HEK293 (cell line): ENCODE measurements around the gene GP1BB.

Source experiments
- CTCF ChIA-PET: fragments of 350-600 bp; formaldehyde crosslinking; extraction: SDS; loops from one replicate; lab custom pipeline; 2021; ENCODE audit warnings: antibody characterized with exemption; lab: Yijun Ruan, JAX
- POLR2A ChIA-PET: fragments of 300-600 bp; formaldehyde crosslinking; extraction: SDS; loops from one replicate; lab custom pipeline; 2020; ENCODE audit warnings: antibody characterized with exemption, inconsistent platforms; lab: Yijun Ruan, JAX
- H3K27ac ChIP-seq: fragments of 200-500 bp; sonication (Bioruptor generic); 2 replicates; pipeline ENCODE4 v1.5.1; 2014; ENCODE audit warnings: low read depth, low read length, control low read depth, inconsistent platforms; ENCODE audit errors: extremely low read depth
- H3K36me3 ChIP-seq, 2 experiments: fragments of 200-500 bp in 1 of 2; sonication (Bioruptor generic) in 1 of 2; 1 replicate in 1 of 2; 2 replicates in 1 of 2; pipeline ENCODE4 v1.5.1; 2014 to 2017; ENCODE audit warnings: inconsistent platforms in 2 of 2, low read length in 2 of 2; ENCODE audit not compliant: control insufficient read depth in 2 of 2, insufficient read depth in 1 of 2
- H3K4me1 ChIP-seq: fragments of 200-500 bp; sonication (Bioruptor generic); 2 replicates; pipeline ENCODE4 v1.5.1; 2014; ENCODE audit warnings: mild to moderate bottlenecking, low read length, inconsistent platforms; ENCODE audit not compliant: control insufficient read depth, insufficient read depth
- H3K4me3 ChIP-seq: 2 replicates; pipeline ENCODE4 v1.5.1; 2011; ENCODE audit warnings: low read depth, mild to moderate bottlenecking, control low read depth, low read length, moderate library complexity
- H3K9me3 ChIP-seq: fragments of 200-500 bp; sonication (Bioruptor generic); 2 replicates; pipeline ENCODE4 v1.5.1; 2014; ENCODE audit warnings: low read depth, low read length, inconsistent platforms; ENCODE audit not compliant: control insufficient read depth, insufficient read depth
- BCL6B ChIP-seq: fragments of 450-650 bp; formaldehyde crosslinking; IDR thresholded peaks from 2 replicates; pipeline ENCODE4 v1.5.1; 2017; ENCODE audit warnings: missing biosample characterization, missing genetic modification characterization
- GLI4 ChIP-seq: fragments of 450-650 bp; formaldehyde crosslinking; IDR thresholded peaks from 2 replicates; pipeline ENCODE4 v1.5.1; 2016; ENCODE audit warnings: missing biosample characterization, missing genetic modification characterization
- OVOL3 ChIP-seq: fragments of 450-650 bp; formaldehyde crosslinking; IDR thresholded peaks from 2 replicates; pipeline ENCODE4 v1.5.1; 2016; ENCODE audit warnings: missing biosample characterization, missing genetic modification characterization
- YY1 ChIP-seq: fragments of 450-650 bp; formaldehyde crosslinking; IDR thresholded peaks from 2 replicates; pipeline ENCODE4 v1.5.1; 2018; ENCODE audit warnings: missing biosample characterization, missing genetic modification characterization
- ZBTB6 ChIP-seq: fragments of 450-650 bp; formaldehyde crosslinking; IDR thresholded peaks from 2 replicates; pipeline ENCODE4 v1.5.1; 2017; ENCODE audit warnings: missing biosample characterization, missing genetic modification characterization
- ZNF146 ChIP-seq: fragments of 450-650 bp; formaldehyde crosslinking; IDR thresholded peaks from 2 replicates; pipeline ENCODE4 v1.5.1; 2016; ENCODE audit warnings: missing biosample characterization, missing genetic modification characterization
- ZNF16 ChIP-seq: fragments of 450-650 bp; formaldehyde crosslinking; IDR thresholded peaks from 2 replicates; pipeline ENCODE4 v1.5.1; 2016; ENCODE audit warnings: low read depth, missing biosample characterization, missing genetic modification characterization
- ZNF324 ChIP-seq: fragments of 450-650 bp; formaldehyde crosslinking; IDR thresholded peaks from 2 replicates; pipeline ENCODE4 v1.5.1; 2016; ENCODE audit warnings: missing biosample characterization, missing genetic modification characterization
- ZNF37A ChIP-seq: fragments of 450-650 bp; IDR thresholded peaks from 2 replicates; pipeline ENCODE4 v1.5.1; 2018; ENCODE audit warnings: missing biosample characterization, missing genetic modification characterization
- ZNF510 ChIP-seq: fragments of 450-650 bp; formaldehyde crosslinking; IDR thresholded peaks from 2 replicates; pipeline ENCODE4 v1.5.1; 2018; ENCODE audit warnings: mild to moderate bottlenecking, missing genetic modification characterization, missing biosample characterization; ENCODE audit not compliant: insufficient replicate concordance
- ZNF514 ChIP-seq: fragments of 450-650 bp; formaldehyde crosslinking; IDR thresholded peaks from 2 replicates; pipeline ENCODE4 v1.5.1; 2016; ENCODE audit warnings: missing biosample characterization, missing genetic modification characterization
- ZNF621 ChIP-seq: fragments of 450-650 bp; formaldehyde crosslinking; IDR thresholded peaks from 2 replicates; pipeline ENCODE4 v1.5.1; 2017; ENCODE audit warnings: missing biosample characterization, missing genetic modification characterization
- ZNF623 ChIP-seq: fragments of 450-650 bp; formaldehyde crosslinking; IDR thresholded peaks from 2 replicates; pipeline ENCODE4 v1.5.1; 2016; ENCODE audit warnings: missing biosample characterization, missing genetic modification characterization
- ZNF704 ChIP-seq: fragments of 450-650 bp; formaldehyde crosslinking; IDR thresholded peaks from 2 replicates; pipeline ENCODE4 v1.5.1; 2016; ENCODE audit warnings: missing biosample characterization, missing genetic modification characterization
- TF ChIP-seq, protein P1 (sequence below): fragments of 450-650 bp; formaldehyde crosslinking; IDR thresholded peaks from 2 replicates; pipeline ENCODE4 v1.5.0; 2017; ENCODE audit warnings: missing biosample characterization, missing genetic modification characterization, borderline replicate concordance
- TF ChIP-seq, protein P2 (sequence below): fragments of 450-650 bp; formaldehyde crosslinking; IDR thresholded peaks from 2 replicates; pipeline ENCODE4 v1.5.1; 2016; ENCODE audit warnings: missing biosample characterization, missing genetic modification characterization
- TF ChIP-seq, protein P3 (sequence below): fragments of 450-650 bp; formaldehyde crosslinking; IDR thresholded peaks from 2 replicates; pipeline ENCODE4 v1.5.1; 2016; ENCODE audit warnings: missing biosample characterization, missing genetic modification characterization

Gene GP1BB

DNA sequence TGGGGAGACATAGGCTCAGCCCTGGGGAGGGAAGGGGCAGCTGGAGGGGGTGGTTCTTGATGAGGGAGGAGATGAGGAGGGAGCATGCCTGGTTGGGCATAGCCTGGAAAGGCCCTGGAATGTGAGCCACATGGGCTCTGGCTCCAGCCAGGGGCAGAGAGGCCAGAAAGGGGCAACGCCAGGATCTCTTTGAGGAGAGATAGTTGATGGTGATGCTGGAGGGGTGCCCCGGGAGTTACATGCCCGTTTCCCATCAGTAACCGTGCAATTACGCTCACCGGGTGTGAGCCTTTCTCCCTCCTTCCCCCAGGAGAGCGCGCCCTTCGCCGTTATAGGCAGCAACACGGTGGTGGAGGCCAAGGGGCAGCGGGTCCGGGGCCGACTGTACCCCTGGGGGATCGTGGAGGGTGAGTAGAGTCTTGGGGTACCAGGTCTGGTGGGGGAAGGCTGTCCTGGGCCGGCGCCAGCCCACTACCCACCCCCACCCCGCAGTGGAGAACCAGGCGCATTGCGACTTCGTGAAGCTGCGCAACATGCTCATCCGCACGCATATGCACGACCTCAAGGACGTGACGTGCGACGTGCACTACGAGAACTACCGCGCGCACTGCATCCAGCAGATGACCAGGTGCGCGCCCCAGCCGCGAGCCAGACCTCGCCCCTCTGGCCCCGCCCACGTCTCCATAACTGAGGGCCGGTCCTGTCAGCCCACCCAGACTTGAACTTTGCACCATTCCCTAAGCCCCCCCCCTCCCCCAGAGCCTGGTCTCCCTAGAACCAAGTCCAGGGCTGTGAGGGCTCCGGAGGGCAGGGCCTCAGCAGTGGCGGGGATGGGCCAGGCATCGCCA, 1.8 kb upstream of the GP1BB start:
- no peak for TF ChIP-seq YY1 (tag by site-specific recombination)
- no peak for TF ChIP-seq BCL6B (tag by site-specific recombination)
- TF ChIP-seq ZNF37A (tag by site-specific recombination): no peak
- ChIA-PET CTCF (interaction anchor here (0.5 to 4.5 kb wide), 4 partner anchors 9 to 256 kb away, joined by 3 to 15 read pairs (median 4); partner anchors contain the start of genes COMT and TXNRD2), POLR2A (no interaction called here)
- H3K27ac ChIP-seq: no peak overlapping the region
- H3K4me3 ChIP-seq: no peak overlapping the region
- no peaks in the 10 kb centered on the region for H3K9me3 ChIP-seq
- peaks cover 0 to 35% of the 10 kb centered on the region in 2 experiments; a peak in 1 of 3 replicates for H3K36me3 ChIP-seq
- H3K4me1 ChIP-seq: no peaks in the 10 kb centered on the region; the same call in 1 of the 2 replicates

- H3K4me1 ChIP-seq: no peaks in the 10 kb centered on the region; the same call in 1 of the 2 replicates
- ChIA-PET CTCF (interaction anchor here (0.5 to 4.5 kb wide), 2 partner anchors 8 to 256 kb away, joined by 3 to 15 read pairs; no protein-coding TSS in a partner anchor), POLR2A (no interaction called here)
- no peak overlapping the region for H3K27ac ChIP-seq
- H3K36me3 ChIP-seq: peaks cover 0 to 35% of the 10 kb centered on the region in 2 experiments; a peak in 1 of 3 replicates
- H3K9me3 ChIP-seq: no peaks in the 10 kb centered on the region
- no peak for TF ChIP-seq ZNF623 (tag by site-specific recombination)
- TF ChIP-seq ZNF16: no peak
- H3K4me3 ChIP-seq: no peak overlapping the region
Observed at GRCh38 chr22:19722178-19722981, 959 bp upstream of the GP1BB start.

- CTCF ChIA-PET: interaction anchor here (1.1 to 4.5 kb wide), 2 partner anchors 8 to 109 kb away, joined by 3 to 15 read pairs; no protein-coding TSS in a partner anchor
- Histone ChIP-seq H3K9me3 (no peaks in the 10 kb centered on the region), H3K36me3 (peaks cover 0 to 35% of the 10 kb centered on the region in 2 experiments; a peak in 1 of 3 replicates), H3K4me1 (no peaks in the 10 kb centered on the region), H3K27ac (no peak overlapping the region), H3K4me3 (no peak overlapping the region)
- POLR2A ChIA-PET: no interaction called here
- TF ChIP-seq ZNF514 (tag by site-specific recombination) (no peak), ZNF510 (tag by site-specific recombination) (no peak), ZNF621 (no peak), ZNF704 (tag by site-specific recombination) (no peak), GLI4 (tag by site-specific recombination) (no peak), ZNF324 (tag by site-specific recombination) (no peak), ZBTB6 (tag by site-specific recombination) (no peak), ZNF146 (tag by site-specific recombination) (no peak), OVOL3 (tag by site-specific recombination) (no peak)
- TF ChIP-seq, protein P1, sequence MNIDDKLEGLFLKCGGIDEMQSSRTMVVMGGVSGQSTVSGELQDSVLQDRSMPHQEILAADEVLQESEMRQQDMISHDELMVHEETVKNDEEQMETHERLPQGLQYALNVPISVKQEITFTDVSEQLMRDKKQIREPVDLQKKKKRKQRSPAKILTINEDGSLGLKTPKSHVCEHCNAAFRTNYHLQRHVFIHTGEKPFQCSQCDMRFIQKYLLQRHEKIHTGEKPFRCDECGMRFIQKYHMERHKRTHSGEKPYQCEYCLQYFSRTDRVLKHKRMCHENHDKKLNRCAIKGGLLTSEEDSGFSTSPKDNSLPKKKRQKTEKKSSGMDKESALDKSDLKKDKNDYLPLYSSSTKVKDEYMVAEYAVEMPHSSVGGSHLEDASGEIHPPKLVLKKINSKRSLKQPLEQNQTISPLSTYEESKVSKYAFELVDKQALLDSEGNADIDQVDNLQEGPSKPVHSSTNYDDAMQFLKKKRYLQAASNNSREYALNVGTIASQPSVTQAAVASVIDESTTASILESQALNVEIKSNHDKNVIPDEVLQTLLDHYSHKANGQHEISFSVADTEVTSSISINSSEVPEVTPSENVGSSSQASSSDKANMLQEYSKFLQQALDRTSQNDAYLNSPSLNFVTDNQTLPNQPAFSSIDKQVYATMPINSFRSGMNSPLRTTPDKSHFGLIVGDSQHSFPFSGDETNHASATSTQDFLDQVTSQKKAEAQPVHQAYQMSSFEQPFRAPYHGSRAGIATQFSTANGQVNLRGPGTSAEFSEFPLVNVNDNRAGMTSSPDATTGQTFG (tag by site-specific recombination): no peak
- TF ChIP-seq, protein P2, sequence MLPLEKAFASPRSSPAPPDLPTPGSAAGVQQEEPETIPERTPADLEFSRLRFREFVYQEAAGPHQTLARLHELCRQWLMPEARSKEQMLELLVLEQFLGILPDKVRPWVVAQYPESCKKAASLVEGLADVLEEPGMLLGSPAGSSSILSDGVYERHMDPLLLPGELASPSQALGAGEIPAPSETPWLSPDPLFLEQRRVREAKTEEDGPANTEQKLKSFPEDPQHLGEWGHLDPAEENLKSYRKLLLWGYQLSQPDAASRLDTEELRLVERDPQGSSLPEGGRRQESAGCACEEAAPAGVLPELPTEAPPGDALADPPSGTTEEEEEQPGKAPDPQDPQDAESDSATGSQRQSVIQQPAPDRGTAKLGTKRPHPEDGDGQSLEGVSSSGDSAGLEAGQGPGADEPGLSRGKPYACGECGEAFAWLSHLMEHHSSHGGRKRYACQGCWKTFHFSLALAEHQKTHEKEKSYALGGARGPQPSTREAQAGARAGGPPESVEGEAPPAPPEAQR (tag by site-specific recombination): no peak
- TF ChIP-seq, protein P3, sequence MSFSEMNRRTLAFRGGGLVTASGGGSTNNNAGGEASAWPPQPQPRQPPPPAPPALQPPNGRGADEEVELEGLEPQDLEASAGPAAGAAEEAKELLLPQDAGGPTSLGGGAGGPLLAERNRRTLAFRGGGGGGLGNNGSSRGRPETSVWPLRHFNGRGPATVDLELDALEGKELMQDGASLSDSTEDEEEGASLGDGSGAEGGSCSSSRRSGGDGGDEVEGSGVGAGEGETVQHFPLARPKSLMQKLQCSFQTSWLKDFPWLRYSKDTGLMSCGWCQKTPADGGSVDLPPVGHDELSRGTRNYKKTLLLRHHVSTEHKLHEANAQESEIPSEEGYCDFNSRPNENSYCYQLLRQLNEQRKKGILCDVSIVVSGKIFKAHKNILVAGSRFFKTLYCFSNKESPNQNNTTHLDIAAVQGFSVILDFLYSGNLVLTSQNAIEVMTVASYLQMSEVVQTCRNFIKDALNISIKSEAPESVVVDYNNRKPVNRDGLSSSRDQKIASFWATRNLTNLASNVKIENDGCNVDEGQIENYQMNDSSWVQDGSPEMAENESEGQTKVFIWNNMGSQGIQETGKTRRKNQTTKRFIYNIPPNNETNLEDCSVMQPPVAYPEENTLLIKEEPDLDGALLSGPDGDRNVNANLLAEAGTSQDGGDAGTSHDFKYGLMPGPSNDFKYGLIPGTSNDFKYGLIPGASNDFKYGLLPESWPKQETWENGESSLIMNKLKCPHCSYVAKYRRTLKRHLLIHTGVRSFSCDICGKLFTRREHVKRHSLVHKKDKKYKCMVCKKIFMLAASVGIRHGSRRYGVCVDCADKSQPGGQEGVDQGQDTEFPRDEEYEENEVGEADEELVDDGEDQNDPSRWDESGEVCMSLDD (tag by site-specific recombination): no peak
Observed at GRCh38 chr22:19722982-19723231, 432 bp upstream of the GP1BB start.
